Loucy (cell line): ENCODE measurements around the gene ACTR3C.
"Not testable (repeated sequence)": the region's sequence is repeated elsewhere in the genome, so short reads cannot be mapped to it uniquely, and the experiment has no call there.

Experiments
- EZH2phosphoT487 ChIP-seq: fragments of 200-600 bp; IDR thresholded peaks from 2 replicates; pipeline ENCODE4 v1.6.1; 2018; ENCODE audit warnings: antibody characterized with exemption, mild to moderate bottlenecking, moderate library complexity, borderline replicate concordance
- TF ChIP-seq, protein P1 (sequence below): fragments of 200-600 bp; sonication (generic); conservative IDR thresholded peaks from 2 replicates; pipeline ENCODE4 v1.5.1; 2014; ENCODE audit warnings: mild to moderate bottlenecking, antibody characterized with exemption, low read length

DNA sequence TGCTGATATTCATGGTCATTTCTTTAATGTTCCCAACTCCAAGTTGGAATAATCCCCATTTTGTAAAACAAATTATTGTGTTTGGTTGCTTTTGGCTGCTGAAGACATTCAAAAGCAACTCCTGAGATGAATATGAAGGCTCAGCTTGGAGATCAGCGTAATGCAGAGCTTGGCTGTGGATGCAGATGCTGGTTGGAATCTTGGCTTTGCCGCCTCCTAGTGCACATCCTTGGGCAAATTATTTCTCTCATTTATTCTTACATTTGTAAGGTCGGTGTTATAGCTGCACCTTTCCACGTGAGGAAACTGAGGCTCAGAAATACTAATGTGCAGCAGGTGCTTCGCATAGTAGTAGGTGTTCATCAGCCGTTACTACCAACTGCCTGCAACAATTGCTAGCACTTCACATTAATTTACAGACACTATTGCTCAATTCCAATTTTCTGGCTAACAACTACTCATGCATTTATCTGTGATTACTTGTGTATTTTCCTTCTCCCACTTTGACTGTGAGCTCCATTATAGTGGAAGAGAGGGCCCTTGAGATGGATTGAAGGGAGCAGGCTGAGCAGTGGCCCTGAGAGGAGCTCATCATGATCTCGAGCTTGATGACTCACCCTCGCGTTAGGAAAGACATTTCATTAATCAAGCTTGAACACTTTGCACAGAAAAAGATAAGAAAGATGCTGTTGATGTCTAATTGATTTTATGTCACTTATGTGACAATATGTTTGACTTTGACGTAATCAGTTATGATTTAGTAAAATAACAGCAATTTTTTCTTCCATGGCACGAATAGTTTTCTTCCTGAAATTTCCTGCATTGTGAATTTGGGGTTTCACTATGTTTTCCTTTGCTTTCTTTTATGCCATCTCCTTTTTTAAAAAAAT lies 101.0 kb downstream of the ACTR3C start:
- TF ChIP-seq, protein P1, sequence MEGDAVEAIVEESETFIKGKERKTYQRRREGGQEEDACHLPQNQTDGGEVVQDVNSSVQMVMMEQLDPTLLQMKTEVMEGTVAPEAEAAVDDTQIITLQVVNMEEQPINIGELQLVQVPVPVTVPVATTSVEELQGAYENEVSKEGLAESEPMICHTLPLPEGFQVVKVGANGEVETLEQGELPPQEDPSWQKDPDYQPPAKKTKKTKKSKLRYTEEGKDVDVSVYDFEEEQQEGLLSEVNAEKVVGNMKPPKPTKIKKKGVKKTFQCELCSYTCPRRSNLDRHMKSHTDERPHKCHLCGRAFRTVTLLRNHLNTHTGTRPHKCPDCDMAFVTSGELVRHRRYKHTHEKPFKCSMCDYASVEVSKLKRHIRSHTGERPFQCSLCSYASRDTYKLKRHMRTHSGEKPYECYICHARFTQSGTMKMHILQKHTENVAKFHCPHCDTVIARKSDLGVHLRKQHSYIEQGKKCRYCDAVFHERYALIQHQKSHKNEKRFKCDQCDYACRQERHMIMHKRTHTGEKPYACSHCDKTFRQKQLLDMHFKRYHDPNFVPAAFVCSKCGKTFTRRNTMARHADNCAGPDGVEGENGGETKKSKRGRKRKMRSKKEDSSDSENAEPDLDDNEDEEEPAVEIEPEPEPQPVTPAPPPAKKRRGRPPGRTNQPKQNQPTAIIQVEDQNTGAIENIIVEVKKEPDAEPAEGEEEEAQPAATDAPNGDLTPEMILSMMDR = not testable (repeated sequence)
- not testable (repeated sequence) for TF ChIP-seq EZH2phosphoT487
